ENCODE results near the gene CNKSR3. TPM values are rescaled to one million over a fixed set of nuclear protein-coding genes. Genes with fewer than 3 reads are reported as not detected.

Gene CNKSR3
- total RNA-seq, 1 experiment from 2014 or later = 3.9 TPM

DNA sequence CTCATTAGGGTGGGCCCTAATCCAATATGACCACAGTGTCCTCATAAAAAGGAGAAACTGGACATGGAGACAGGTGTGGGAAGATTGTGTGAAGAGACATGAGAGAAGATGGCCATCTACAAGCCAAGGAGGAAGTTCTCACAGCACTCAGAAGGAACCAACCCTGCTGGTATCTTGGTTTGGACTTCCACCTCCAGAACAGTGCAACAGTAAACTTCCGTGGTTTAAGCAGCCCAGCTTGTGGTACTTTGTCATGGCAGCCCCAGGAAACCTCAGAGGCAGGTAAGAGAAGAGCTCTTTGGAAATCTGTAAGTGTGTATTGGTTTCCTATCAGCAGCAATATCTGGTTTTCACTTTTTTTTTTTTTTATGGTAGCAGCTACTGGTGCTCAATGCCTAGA, 16.5 kb upstream of the CNKSR3 start:
- Mint-ChIP-seq H3K4me1 (ENCODE audit: insufficient read depth, unreplicated experiment) (no peaks in the 10 kb centered on the region), H3K9me3 (ENCODE audit: unreplicated experiment) (no peaks in the 10 kb centered on the region), H3K4me3 (ENCODE audit: unreplicated experiment) (no peak overlapping the region), H3K36me3 (ENCODE audit: insufficient read depth, unreplicated experiment) (no peaks in the 10 kb centered on the region), H3K27me3 (ENCODE audit: insufficient read depth, unreplicated experiment) (no peaks in the 10 kb centered on the region), H3K27ac (ENCODE audit: low read depth, unreplicated experiment) (no peak overlapping the region)
- no TSS peak for BruUV-seq (replicated peaks)
- intact Hi-C loops (cut with micrococcal nuclease) = no loop called here
- no peak for DNase-seq (ENCODE audit: unreplicated experiment)
- ChIA-PET POLR2A (interaction anchor here (0.6 kb wide), 1 partner anchor 257 kb away, joined by 4 read pairs; no protein-coding TSS in a partner anchor), CTCF (interaction anchor here (0.6 to 1.1 kb wide), 2 partner anchors 29 to 1508 kb away, joined by 3 to 9 read pairs; no protein-coding TSS in a partner anchor)
- TF ChIP-seq, protein P1, sequence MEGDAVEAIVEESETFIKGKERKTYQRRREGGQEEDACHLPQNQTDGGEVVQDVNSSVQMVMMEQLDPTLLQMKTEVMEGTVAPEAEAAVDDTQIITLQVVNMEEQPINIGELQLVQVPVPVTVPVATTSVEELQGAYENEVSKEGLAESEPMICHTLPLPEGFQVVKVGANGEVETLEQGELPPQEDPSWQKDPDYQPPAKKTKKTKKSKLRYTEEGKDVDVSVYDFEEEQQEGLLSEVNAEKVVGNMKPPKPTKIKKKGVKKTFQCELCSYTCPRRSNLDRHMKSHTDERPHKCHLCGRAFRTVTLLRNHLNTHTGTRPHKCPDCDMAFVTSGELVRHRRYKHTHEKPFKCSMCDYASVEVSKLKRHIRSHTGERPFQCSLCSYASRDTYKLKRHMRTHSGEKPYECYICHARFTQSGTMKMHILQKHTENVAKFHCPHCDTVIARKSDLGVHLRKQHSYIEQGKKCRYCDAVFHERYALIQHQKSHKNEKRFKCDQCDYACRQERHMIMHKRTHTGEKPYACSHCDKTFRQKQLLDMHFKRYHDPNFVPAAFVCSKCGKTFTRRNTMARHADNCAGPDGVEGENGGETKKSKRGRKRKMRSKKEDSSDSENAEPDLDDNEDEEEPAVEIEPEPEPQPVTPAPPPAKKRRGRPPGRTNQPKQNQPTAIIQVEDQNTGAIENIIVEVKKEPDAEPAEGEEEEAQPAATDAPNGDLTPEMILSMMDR (IDR thresholded peaks at IDR 0.05; ENCODE audit: unreplicated experiment) = no peak

DNA sequence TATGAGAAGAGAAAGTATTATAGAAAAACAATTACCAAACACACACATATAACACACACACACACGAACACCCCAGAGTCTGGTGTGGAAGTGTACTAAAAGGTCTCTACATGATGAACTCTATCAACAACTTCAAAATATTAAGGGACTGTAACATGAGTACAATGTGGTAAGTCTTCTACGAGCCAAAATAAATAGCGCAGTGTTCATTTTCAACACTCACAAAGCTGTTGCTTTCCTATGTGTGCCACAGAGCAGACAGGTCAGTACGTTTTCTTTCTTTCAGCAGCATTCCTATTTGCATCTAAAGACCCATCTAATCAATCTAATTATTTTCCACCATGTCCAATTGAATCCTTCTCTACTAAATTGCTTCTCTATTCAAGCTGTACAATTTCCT, 12.1 kb upstream of the CNKSR3 start:
- no peaks in the 10 kb centered on the region for H3K36me3 Mint-ChIP-seq (ENCODE audit: insufficient read depth, unreplicated experiment)
- H3K27me3 Mint-ChIP-seq (ENCODE audit: insufficient read depth, unreplicated experiment) = no peaks in the 10 kb centered on the region
- no peak overlapping the region for H3K4me3 Mint-ChIP-seq (ENCODE audit: unreplicated experiment)
- no peak overlapping the region for H3K27ac Mint-ChIP-seq (ENCODE audit: low read depth, unreplicated experiment)
- TF ChIP-seq, protein P1 (IDR thresholded peaks at IDR 0.05; ENCODE audit: unreplicated experiment) = no peak
- H3K9me3 Mint-ChIP-seq (ENCODE audit: unreplicated experiment) = no peaks in the 10 kb centered on the region
- H3K4me1 Mint-ChIP-seq (ENCODE audit: insufficient read depth, unreplicated experiment) = no peaks in the 10 kb centered on the region
- intact Hi-C loops (cut with micrococcal nuclease) = no loop called here
- no TSS peak for BruUV-seq (replicated peaks)
- ChIA-PET CTCF (no interaction called here), POLR2A (interaction anchor here (0.7 kb wide), 1 partner anchor 30 kb away, joined by 3 read pairs; no protein-coding TSS in a partner anchor)
- DNase-seq (ENCODE audit: unreplicated experiment) = no peak

DNA sequence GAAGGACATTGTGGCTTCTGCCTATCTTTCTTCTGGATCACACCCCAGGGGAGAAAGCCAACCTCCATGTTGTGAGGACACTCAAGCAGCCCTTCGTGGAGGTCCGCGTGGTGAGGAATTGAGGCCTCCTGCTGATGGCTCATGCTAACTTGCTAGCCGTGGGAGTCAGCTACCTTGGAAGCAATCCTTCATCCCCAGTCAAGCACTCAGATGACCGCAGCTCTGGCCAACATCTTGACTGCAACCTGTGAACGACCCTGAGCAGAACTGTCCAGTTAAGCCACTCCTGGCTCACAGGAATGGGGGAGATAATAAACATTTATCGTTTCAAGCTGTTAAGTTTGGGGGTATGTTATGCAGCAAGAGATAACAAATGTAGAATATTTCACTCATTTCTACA, 10.9 kb upstream of the CNKSR3 start:
- no peak for DNase-seq (ENCODE audit: unreplicated experiment)
- POLR2A ChIA-PET = no interaction called here

DNA sequence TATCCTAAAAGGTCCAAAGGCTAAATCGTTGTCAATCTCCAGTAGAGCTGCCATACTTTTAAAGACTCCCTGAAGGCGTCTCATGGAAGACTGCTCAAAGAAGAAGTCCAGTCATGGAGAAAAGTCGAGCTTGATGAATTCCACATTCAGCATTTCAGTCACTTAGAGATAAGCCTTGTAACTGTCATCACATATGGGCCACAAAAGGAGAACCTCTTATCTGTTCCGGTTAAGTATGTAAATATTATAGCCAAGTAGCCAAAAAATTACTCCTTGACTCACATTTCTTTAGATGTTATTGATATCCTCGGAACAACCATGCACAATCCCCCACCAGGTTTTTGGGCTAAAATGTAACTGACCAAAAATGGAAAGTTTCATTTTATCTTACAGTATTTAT, 9.8 kb upstream of the CNKSR3 start:
- intact Hi-C loops (cut with micrococcal nuclease) = no loop called here
- Mint-ChIP-seq H3K27me3 (ENCODE audit: insufficient read depth, unreplicated experiment) (no peaks in the 10 kb centered on the region), H3K36me3 (ENCODE audit: insufficient read depth, unreplicated experiment) (no peaks in the 10 kb centered on the region), H3K4me1 (ENCODE audit: insufficient read depth, unreplicated experiment) (no peaks in the 10 kb centered on the region), H3K27ac (ENCODE audit: low read depth, unreplicated experiment) (no peak overlapping the region), H3K4me3 (ENCODE audit: unreplicated experiment) (no peak overlapping the region), H3K9me3 (ENCODE audit: unreplicated experiment) (no peaks in the 10 kb centered on the region)
- CTCF ChIA-PET = no interaction called here
- DNase-seq (ENCODE audit: unreplicated experiment) = no peak
- BruUV-seq (replicated peaks) = no TSS peak
- POLR2A ChIA-PET = no interaction called here
- TF ChIP-seq, protein P1 (IDR thresholded peaks at IDR 0.05; ENCODE audit: unreplicated experiment) = no peak

More for the DNA sequence above, 10.9 kb upstream of the CNKSR3 start:
- no peaks in the 10 kb centered on the region for H3K4me1 Mint-ChIP-seq (ENCODE audit: insufficient read depth, unreplicated experiment)
- intact Hi-C loops (cut with micrococcal nuclease) = no loop called here
- no peaks in the 10 kb centered on the region for H3K36me3 Mint-ChIP-seq (ENCODE audit: insufficient read depth, unreplicated experiment)
- H3K27ac Mint-ChIP-seq (ENCODE audit: low read depth, unreplicated experiment) = no peak overlapping the region
- no peaks in the 10 kb centered on the region for H3K27me3 Mint-ChIP-seq (ENCODE audit: insufficient read depth, unreplicated experiment)
- TF ChIP-seq, protein P1 (IDR thresholded peaks at IDR 0.05; ENCODE audit: unreplicated experiment) = no peak
- no peaks in the 10 kb centered on the region for H3K9me3 Mint-ChIP-seq (ENCODE audit: unreplicated experiment)
- no TSS peak for BruUV-seq (replicated peaks)
- CTCF ChIA-PET = interaction anchor here (0.6 kb wide), 1 partner anchor 123 kb away, joined by 3 read pairs; no protein-coding TSS in a partner anchor
- H3K4me3 Mint-ChIP-seq (ENCODE audit: unreplicated experiment) = no peak overlapping the region

Data from MCF 10A (cell line).